T-helper 1 cell treated with Interleukin-12 subunit alpha and Interleukin-12 subunit beta and Interleukin-4 antibody, amounts not matched to agents 30 μg/mL and 1 μg/mL, for 36 hours (primary cell): Measurements from ENCODE around the gene PDK2.

Experiments
- H3K27ac Mint-ChIP-seq: one replicate; pipeline ENCODE4 v1.8.0; 2021; ENCODE audit warnings: mild to moderate bottlenecking, mixed read lengths
- H3K27me3 Mint-ChIP-seq: one replicate; pipeline ENCODE4 v1.8.0; 2021; ENCODE audit warnings: low read depth, mixed read lengths
- H3K36me3 Mint-ChIP-seq: one replicate; pipeline ENCODE4 v1.8.0; 2021; ENCODE audit warnings: low read depth, mixed read lengths
- H3K4me1 Mint-ChIP-seq: one replicate; pipeline ENCODE4 v1.8.0; 2021; ENCODE audit warnings: low read depth, mixed read lengths
- H3K4me3 Mint-ChIP-seq: one replicate; pipeline ENCODE4 v1.8.0; 2021; ENCODE audit warnings: mild to moderate bottlenecking, moderate library complexity, mixed read lengths
- H3K9me3 Mint-ChIP-seq: one replicate; pipeline ENCODE4 v1.8.0; 2021; ENCODE audit warnings: mixed read lengths

The PDK2 gene

GRCh38 chr17:50134206-50135110 is 39.3 kb downstream of the PDK2 start:
- Mint-ChIP-seq H3K36me3 (peaks cover 53% of the 10 kb centered on the region), H3K27me3 (peaks cover 10% of the 10 kb centered on the region), H3K4me3 (no peak overlapping the region), H3K27ac (no peak overlapping the region), H3K9me3 (no peaks in the 10 kb centered on the region), H3K4me1 (peaks cover 42% of the 10 kb centered on the region)

- no peak overlapping the region for H3K4me3 Mint-ChIP-seq
- no peak overlapping the region for H3K27ac Mint-ChIP-seq
- H3K4me1 Mint-ChIP-seq, result peaks cover 50% of the 10 kb centered on the region
- H3K9me3 Mint-ChIP-seq, result no peaks in the 10 kb centered on the region
- peaks cover 62% of the 10 kb centered on the region for H3K36me3 Mint-ChIP-seq
- H3K27me3 Mint-ChIP-seq, result peaks cover 10% of the 10 kb centered on the region
Measured at GRCh38 chr17:50135316-50136095, 40.4 kb downstream of the PDK2 start.

GRCh38 chr17:50136096-50136687 is 41.0 kb downstream of the PDK2 start:
- Mint-ChIP-seq H3K27ac (no peak overlapping the region), H3K4me3 (no peak overlapping the region), H3K27me3 (peaks cover 4% of the 10 kb centered on the region), H3K36me3 (peaks cover 61% of the 10 kb centered on the region), H3K4me1 (peaks cover 49% of the 10 kb centered on the region), H3K9me3 (no peaks in the 10 kb centered on the region)

GRCh38 chr17:50137042-50137441 is 41.9 kb downstream of the PDK2 start:
- Mint-ChIP-seq H3K27me3 (no peaks in the 10 kb centered on the region), H3K4me1 (peaks cover 50% of the 10 kb centered on the region), H3K4me3 (no peak overlapping the region), H3K36me3 (peaks cover 63% of the 10 kb centered on the region), H3K27ac (peak overlapping the region; percentile 41), H3K9me3 (no peaks in the 10 kb centered on the region)

GRCh38 chr17:50139185-50139783 is 44.1 kb downstream of the PDK2 start:
- Mint-ChIP-seq H3K36me3 (peaks cover 77% of the 10 kb centered on the region), H3K9me3 (no peaks in the 10 kb centered on the region), H3K4me3 (peak overlapping the region; percentile 86), H3K27me3 (no peaks in the 10 kb centered on the region), H3K27ac (peak overlapping the region; percentile 90), H3K4me1 (peaks cover 64% of the 10 kb centered on the region)

- Mint-ChIP-seq H3K27ac (peak overlapping the region; percentile 90), H3K36me3 (peaks cover 81% of the 10 kb centered on the region), H3K9me3 (no peaks in the 10 kb centered on the region), H3K4me3 (peak overlapping the region; percentile 86), H3K4me1 (peaks cover 69% of the 10 kb centered on the region), H3K27me3 (no peaks in the 10 kb centered on the region)
Measured at GRCh38 chr17:50139950-50140885, 45.1 kb downstream of the PDK2 start.

- H3K27ac Mint-ChIP-seq, result peak overlapping the region; percentile 93
- no peaks in the 10 kb centered on the region for H3K27me3 Mint-ChIP-seq
- H3K4me3 Mint-ChIP-seq, result peak overlapping the region; percentile 86
- H3K4me1 Mint-ChIP-seq, result peaks cover 75% of the 10 kb centered on the region
- H3K36me3 Mint-ChIP-seq, result peaks cover 80% of the 10 kb centered on the region
- no peaks in the 10 kb centered on the region for H3K9me3 Mint-ChIP-seq
Measured at GRCh38 chr17:50141026-50141744, 46.0 kb downstream of the PDK2 start.

GRCh38 chr17:50141745-50142110 is 46.6 kb downstream of the PDK2 start:
- H3K36me3 Mint-ChIP-seq, result peaks cover 78% of the 10 kb centered on the region
- H3K27ac Mint-ChIP-seq, result peak overlapping the region; percentile 93
- peak overlapping the region; percentile 85 for H3K4me3 Mint-ChIP-seq
- H3K9me3 Mint-ChIP-seq, result no peaks in the 10 kb centered on the region
- H3K27me3 Mint-ChIP-seq, result no peaks in the 10 kb centered on the region
- peaks cover 75% of the 10 kb centered on the region for H3K4me1 Mint-ChIP-seq

- H3K27me3 Mint-ChIP-seq, result no peaks in the 10 kb centered on the region
- peaks cover 74% of the 10 kb centered on the region for H3K36me3 Mint-ChIP-seq
- peaks cover 67% of the 10 kb centered on the region for H3K4me1 Mint-ChIP-seq
- no peaks in the 10 kb centered on the region for H3K9me3 Mint-ChIP-seq
- peak overlapping the region; percentile 11 for H3K4me3 Mint-ChIP-seq
- H3K27ac Mint-ChIP-seq, result peak overlapping the region; percentile 76
Measured at GRCh38 chr17:50143461-50144176, 48.5 kb downstream of the PDK2 start.

GRCh38 chr17:50144355-50144754 is 49.2 kb downstream of the PDK2 start:
- Mint-ChIP-seq H3K4me3 (peak overlapping the region; percentile 11), H3K27ac (peak overlapping the region; percentile 76), H3K4me1 (peaks cover 67% of the 10 kb centered on the region), H3K9me3 (no peaks in the 10 kb centered on the region), H3K27me3 (no peaks in the 10 kb centered on the region), H3K36me3 (peaks cover 69% of the 10 kb centered on the region)

- Mint-ChIP-seq H3K27ac (peak overlapping the region; percentile 76), H3K9me3 (no peaks in the 10 kb centered on the region), H3K27me3 (no peaks in the 10 kb centered on the region), H3K4me1 (peaks cover 63% of the 10 kb centered on the region), H3K4me3 (peak overlapping the region; percentile 68), H3K36me3 (peaks cover 63% of the 10 kb centered on the region)
Measured at GRCh38 chr17:50144845-50145531, 49.8 kb downstream of the PDK2 start.

- H3K27ac Mint-ChIP-seq, result peak overlapping the region; percentile 65
- no peaks in the 10 kb centered on the region for H3K27me3 Mint-ChIP-seq
- peaks cover 56% of the 10 kb centered on the region for H3K4me1 Mint-ChIP-seq
- peak overlapping the region; percentile 99 for H3K4me3 Mint-ChIP-seq
- H3K9me3 Mint-ChIP-seq, result no peaks in the 10 kb centered on the region
- H3K36me3 Mint-ChIP-seq, result peaks cover 57% of the 10 kb centered on the region
Measured at GRCh38 chr17:50145532-50146229, 50.5 kb downstream of the PDK2 start.
